CD4-positive, alpha-beta T cell treated with Interleukin-2 at 100 ng/mL for 4 hours (primary cell): Measurements from ENCODE around the gene ILDR1.
"Not testable (repeated sequence)": the region's sequence is repeated elsewhere in the genome, so short reads cannot be mapped to it uniquely, and the experiment has no call there.

ENCODE experiments used
- DNase-seq: peaks from one replicate; pipeline ENCODE4 v3.0.0-alpha.2; 2020; ENCODE audit warnings: low spot score

Gene ILDR1

DNA sequence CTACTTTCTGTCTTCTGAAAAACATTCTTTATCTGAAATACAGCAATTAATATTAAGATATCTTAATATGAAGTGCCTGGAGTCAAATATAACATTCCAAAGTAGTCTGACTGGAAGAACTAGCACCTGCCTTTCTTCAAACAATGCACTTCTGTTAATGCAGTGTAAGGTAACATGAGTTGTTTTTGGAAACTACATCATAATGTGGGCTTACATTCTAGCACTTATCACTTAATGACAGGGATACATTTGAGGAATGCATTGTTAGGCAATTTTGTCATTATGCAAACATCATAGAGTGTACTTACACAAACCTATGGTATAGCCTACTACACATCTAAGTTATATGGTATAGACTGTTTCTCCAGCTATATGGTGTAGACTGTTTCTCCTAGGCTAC lies 78.6 kb downstream of the ILDR1 start:
- no peak for DNase-seq

DNA sequence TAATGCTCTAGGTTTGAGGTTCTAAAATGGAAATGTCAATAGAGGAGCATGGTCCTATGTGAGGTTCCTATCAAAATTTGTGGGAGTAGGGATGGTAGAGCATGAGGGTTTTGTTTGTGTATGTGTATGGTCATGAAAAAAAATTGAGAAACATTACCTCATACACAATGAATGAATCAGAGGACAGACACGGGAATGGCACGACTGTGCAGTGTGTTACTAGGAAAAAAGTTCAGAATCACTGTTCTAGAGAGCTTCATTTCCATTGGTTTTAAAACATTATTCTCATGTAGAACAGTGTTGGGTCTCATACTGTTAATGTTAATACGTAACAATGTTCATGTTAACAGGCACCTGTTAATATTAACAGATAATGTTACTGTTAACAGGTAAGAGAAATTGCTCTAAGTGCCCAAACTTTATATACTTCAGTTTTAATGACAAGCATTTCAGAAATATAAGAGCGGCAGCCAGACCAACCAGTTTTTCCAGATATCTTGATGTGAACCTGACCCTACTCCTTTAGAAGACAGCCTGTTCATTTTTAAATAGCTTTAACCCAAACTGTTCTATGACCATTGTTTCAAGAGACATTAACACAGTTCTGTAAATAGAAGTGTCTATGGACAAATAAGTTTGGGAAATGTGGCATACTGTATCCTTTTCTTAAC lies 79.8 kb downstream of the ILDR1 start:
- no peak for DNase-seq

- no peak for DNase-seq
These were observed 80.5 kb downstream of the ILDR1 start for GRCh38 chr3:121941592-121941991.

DNA sequence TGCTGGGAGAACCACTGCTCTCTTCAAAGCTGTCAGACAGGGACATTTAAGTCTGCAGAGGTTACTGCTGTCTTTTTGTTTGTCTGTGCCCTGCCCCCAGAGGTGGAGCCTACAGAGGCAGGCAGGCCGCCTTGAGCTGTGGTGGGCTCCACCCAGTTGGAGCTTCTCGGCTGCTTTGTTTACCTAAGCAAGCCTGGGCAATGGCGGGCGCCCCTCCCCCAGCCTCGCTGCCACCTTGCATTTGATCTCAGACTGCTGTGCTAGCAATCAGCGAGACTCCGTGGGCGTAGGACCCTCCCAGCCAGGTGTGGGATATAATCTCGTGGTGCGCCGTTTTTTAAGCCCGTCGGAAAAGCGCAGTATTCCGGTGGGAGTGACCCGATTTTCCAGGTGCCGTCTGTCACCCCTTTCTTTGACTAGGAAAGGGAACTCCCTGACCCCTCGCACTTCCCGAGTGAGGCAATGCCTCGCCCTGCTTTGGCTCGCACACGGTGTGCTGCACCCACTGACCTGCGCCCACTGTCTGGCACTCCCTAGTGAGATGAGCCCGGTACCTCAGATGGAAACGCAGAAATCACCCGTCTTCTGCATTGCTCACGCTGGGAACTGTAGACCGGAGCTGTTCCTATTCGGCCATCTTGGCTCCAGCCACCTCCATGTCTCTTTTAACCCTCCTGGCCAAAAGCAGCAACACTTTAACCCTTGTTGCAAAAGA lies 83.7 kb downstream of the ILDR1 start:
- not testable (repeated sequence) for DNase-seq
